GM20431 (cell line): ENCODE data around the gene CREG1.

Experiments
- in situ Hi-C: fragments of 300-500 bp; cut with MseI, MboI; formaldehyde crosslinking; loops from one replicate; pipeline ENCODE4 v1.15.0; 2020; ENCODE audit warnings: low sequenced_read_pairs; ENCODE audit not compliant: unreplicated experiment

Gene CREG1

DNA sequence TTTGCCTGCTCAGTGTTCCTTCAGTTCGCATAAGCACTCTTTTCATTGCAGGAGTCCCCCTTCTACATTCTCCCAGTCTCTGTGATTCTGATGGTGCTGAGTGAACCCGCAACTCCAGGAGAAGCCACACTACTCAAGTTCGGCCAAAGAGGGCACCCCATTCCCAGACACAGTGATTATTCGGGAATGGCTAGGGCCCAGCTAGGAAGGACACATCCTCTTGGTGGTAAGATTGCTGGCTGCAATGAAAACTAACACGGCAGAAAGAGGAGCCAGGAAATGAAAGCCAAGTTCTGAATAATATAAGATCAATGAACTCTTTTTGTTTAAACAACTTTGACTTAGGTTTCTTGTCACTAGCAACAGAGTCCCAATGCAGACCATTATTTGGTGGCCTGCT is 14.9 kb downstream of the CREG1 start:
- in situ Hi-C loops, result loop anchor here (10.0 to 25.0 kb wide), 2 partner anchors 94 to 476 kb away; no protein-coding TSS in a partner anchor

DNA sequence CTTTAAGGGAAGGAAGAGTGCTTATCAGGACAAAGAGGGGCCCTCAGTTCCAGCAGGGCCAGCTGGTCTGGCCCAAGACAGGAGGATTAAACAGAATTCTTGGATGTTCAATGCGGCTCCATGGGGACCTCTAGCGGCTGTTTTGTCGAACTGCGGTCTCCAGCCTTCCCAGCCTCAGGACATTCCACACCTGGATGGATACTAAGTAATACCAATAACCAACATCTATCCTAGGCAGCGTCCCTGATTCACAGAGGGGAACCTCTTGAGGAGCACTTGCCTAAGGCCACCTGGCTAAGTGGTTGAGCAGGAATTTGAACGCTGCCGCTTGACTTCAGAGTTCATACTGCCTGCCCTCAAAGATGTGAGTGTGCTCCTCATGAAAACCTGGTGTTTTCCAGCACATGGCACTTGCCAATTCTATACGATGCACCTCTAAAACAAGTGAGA is 19.7 kb downstream of the CREG1 start:
- in situ Hi-C loops, result loop anchor here (10.0 to 25.0 kb wide), 2 partner anchors 89 to 472 kb away; no protein-coding TSS in a partner anchor

- in situ Hi-C loops, result loop anchor here (10.0 to 25.0 kb wide), 2 partner anchors 88 to 471 kb away; no protein-coding TSS in a partner anchor
These were observed 20.4 kb downstream of the CREG1 start for GRCh38 chr1:167532964-167533824.

GRCh38 chr1:167532375-167532774 is 21.2 kb downstream of the CREG1 start:
- in situ Hi-C loops, result loop anchor here (10.0 to 25.0 kb wide), 2 partner anchors 88 to 470 kb away; no protein-coding TSS in a partner anchor

DNA sequence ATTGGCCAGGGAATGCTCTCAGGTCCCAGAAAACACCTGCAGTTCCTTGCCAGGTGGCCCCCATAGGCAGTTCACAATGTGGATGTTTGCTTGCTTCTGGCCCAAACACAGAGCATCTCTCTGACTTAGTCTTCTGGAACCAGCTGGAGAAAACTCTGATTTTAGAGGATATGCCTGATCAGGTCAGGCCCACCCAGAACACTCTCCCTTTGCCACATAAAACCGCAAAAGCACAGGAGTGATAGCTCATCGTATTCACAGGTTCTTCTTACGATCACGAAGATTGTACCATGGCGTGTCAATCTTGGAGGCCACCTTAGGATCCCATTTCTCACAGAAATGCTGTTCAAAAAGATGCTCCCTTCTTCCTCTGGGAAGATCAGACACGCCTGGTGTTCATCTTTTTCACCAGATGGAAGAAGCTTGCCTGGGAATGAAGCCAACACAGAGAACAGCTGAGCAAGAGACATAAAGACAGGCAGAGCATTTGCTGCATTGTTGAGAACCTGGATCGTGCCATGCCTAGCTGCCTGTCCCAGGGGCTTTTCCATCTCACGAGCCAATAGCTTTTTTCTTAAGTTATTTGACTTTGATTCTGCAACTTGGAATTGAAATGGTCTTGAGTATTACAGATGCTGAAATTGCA is 23.6 kb downstream of the CREG1 start:
- in situ Hi-C loops, result loop anchor here (10.0 to 25.0 kb wide), 2 partner anchors 85 to 468 kb away; no protein-coding TSS in a partner anchor

GRCh38 chr1:167528057-167528728 is 25.4 kb downstream of the CREG1 start:
- in situ Hi-C loops, result loop anchor here (25.0 kb wide), 1 partner anchor 466 kb away; no protein-coding TSS in a partner anchor

GRCh38 chr1:167526667-167527383 is 26.7 kb downstream of the CREG1 start:
- in situ Hi-C loops, result loop anchor here (25.0 kb wide), 1 partner anchor 465 kb away; no protein-coding TSS in a partner anchor

- in situ Hi-C loops, result loop anchor here (25.0 kb wide), 1 partner anchor 462 kb away; no protein-coding TSS in a partner anchor
These were observed 28.9 kb downstream of the CREG1 start for GRCh38 chr1:167524651-167525050.

- in situ Hi-C loops, result no loop called here
These were observed 31.3 kb downstream of the CREG1 start for GRCh38 chr1:167522246-167522645.

- in situ Hi-C loops, result no loop called here
These were observed 32.8 kb downstream of the CREG1 start for GRCh38 chr1:167520711-167521206.

- in situ Hi-C loops, result no loop called here
These were observed 35.2 kb downstream of the CREG1 start, which contains the start of gene CD247 for GRCh38 chr1:167518331-167518700. CD247 (minus strand) TSS chr1:167518529; CDS start chr1:167518465, 64 bp downstream.

DNA sequence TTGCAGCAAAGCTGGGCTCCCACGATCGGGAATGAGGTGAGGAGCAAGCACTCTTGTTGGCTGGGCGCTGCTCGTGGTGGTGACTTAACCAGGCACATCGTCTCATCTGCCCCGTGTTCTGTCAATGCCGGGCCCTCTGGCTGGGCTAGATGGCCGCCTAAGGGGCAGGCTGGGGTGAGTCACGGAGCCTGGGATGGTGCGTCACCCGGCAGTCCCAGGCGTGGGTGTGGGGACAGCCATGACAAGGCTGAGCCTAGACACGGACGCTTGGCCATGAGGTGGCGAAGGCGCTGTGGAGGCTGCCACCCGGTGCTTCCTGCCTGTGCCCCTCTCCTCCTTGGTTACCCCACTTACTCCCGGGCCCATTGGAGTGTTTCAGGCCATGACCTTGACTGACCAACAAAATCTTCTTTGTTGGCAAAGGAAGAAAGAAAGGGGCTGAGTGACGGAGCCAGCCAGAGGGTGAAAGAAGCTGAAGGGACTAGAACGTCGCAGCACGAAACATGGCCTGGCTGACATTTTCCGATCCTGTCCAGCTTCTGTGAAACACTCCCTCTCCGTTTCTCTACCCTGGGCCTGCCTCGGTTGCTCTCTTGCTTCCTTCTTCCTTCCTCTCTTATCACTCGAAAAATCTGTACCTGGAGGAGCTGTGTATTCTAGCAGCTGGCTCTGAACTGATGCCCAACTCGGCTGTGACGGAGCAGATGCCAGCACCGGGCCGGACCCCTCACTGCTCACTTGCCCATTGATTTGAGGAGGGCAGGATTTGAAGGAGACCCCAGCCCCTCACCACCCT is 35.8 kb downstream of the CREG1 start:
- in situ Hi-C loops, result no loop called here

DNA sequence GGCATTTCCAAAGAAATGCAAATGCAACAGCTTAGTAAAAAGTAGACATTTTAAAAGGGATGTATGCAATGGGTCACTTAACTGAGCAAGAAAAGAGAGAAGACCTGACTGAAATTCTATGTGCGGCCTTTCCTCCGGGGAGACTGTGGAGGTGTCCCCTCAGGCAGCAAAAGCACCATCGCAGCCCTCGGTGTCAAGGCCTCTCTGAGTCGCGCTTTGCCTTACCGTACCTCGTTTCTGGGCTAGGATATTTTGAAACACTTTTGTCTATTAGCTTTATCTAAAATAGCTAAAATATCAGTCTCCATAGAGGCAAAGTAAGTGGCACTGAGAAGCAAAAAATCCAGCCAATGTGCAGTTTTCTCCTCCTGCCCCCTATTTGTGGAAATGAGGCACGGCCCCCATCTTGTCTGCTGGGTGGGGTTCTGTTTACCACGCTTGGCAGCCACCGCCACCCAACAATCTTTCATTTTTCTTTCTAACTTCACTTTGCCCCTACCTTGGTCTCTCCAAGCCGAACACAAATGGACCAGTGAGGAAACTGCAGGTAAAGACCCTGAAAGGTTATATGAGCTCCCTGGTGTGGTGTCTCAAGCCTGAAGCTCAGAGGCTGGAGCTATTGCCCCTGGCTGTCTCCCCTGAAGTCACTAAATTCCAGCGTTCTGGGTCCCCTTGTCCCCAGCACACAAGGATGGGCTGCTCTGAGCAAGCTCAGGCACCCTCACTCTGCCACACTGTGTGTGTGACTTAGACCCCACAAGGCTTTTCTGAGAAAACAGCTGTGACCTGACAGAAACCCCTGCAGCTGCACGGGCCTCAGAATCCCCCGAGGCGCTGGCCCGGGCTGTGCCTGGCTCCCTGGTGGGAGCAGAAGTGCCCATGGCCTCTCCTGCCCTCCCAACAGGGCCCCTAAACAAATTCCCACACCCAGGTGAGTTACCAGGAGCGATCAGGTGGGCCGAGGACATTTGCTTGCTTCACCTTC is 36.9 kb downstream of the CREG1 start:
- in situ Hi-C loops, result no loop called here

DNA sequence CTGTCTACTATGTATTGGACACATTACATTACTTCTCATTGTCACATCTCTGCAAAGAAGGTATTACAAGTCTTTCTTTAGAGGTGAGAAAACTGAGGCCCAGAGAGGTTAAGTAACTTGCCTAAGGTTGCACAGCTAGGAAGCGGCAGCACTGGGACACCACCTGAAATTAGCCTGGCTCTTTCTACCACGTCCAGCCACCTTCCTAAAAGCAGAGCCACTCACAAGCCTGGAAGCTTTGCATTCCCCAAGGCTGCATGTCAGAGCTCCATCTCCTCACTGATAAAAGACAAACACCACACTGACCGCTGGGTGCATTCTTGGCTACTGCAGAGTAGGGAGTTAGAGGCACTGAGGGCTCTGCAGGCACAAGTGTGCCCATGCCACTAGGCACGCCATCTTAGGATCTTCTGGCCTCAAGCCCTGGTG is 37.7 kb downstream of the CREG1 start:
- in situ Hi-C loops, result no loop called here

DNA sequence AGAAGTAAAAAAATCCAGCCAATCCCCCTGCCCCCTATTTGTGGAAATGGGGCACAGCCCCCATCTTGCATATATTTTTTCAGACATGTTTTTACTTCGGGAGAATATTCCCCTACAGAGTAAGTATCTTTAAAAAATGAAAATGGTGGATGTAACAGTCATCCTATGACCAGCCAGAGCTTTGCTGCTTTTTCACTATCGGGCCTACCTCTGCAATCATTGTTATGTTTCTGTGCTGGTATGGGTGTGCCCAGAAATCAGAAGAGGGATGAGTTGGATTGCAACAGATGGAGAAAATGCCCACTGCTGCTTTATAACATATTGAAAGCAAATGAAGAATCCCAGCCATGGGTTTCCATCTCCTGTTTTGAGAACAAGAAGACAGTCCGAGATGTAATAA is 38.1 kb downstream of the CREG1 start:
- in situ Hi-C loops, result no loop called here

GRCh38 chr1:167514288-167514687 is 39.3 kb downstream of the CREG1 start:
- in situ Hi-C loops, result no loop called here

DNA sequence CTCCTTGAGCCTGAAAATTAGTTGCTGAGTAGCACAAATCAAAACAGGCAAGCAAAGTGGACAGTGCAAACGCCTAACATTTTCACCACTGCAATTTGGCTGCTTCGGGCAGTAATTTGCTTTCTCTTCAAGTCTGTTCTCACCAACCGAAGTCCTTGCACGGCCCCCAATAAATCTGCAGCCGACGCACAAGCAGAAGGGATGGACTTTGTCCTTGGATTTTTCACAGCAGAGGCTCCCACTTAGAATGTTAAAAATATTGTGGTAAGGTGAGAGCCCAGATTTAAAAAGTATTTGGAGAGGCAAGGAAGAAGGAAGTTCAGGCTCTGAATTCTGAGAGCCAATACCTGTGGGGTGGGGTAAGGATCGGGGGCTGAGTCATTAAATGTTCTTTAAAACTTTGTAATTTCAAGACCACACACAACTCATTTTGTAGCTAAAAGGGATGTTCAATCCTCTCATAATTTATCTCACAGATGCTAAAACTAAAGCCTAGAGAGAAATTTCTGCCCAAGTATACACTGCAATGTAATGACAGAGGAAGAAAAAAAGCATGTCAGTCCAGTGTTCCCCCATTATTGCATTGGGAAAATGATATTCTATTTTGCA is 41.4 kb downstream of the CREG1 start:
- in situ Hi-C loops, result no loop called here
